SW480 (cell line): ENCODE measurements around the gene CNOT11.
"Not testable (repeated sequence)": the region's sequence is repeated elsewhere in the genome, so short reads cannot be mapped to it uniquely, and the experiment has no call there.

Experiments used
- DNase-seq: peaks from one replicate; pipeline ENCODE4 v3.0.0-alpha.2; 2016; ENCODE audit warnings: low spot score

CNOT11 gene

DNA sequence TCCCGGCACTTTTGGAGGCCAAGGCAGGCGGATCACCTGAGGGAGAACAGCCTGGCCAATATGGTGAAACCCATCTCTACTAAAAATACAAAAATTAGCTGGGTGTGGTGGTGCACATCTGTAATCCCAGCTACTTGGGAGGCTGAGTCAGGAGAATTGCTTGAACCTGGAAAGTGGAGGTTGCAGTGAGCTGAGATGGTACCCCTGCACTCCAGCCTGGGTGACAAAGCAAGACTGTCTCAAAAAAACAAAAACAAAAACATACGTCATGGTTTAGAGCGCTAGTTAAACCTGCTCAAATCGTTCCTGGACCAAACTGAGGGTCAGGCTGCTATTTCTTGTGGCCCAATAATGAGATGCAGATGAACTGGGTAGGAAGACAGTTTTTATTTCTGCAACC, 7.2 kb upstream of the CNOT11 start:
- DNase-seq: not testable (repeated sequence)

DNA sequence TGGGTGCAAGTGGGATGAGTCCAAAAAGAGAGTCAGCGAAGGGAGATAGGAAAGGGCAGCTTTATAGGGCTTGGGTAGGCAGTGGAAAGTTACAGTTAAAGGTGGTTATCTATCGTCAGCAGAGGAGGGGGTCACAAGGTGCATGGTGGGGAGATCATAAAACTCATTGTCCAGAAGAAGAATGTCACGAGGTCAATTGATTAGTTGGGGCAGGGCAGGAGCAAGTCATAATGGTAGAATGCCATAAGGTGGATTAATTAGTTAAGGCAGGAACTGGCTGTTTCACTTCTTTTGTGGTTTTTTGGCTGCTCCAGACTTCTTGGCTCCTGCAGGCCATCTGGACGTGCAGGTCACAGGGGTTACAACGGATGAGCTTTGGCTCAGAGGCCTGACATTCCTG, 3.9 kb upstream of the CNOT11 start:
- not testable (repeated sequence) for DNase-seq

DNA sequence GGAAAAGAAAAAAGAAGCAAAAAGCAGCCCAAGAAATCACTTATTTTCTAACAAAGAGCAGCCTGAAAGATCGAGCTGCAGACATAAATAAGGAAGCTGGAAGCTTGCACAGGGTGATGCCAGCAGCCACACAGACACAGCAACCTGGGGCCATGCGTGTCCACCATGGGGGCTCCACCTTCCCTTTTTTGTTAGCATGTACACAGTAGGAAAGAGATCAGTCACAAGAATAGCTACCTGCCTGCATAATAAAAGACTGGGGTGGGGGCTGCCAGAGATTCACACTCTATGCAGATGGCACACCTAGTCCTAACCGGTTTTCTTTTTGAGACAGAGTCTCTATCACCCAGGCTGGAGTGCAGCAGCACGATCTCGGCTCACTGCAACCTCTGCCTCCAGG, 2.9 kb upstream of the CNOT11 start:
- no peak for DNase-seq

DNA sequence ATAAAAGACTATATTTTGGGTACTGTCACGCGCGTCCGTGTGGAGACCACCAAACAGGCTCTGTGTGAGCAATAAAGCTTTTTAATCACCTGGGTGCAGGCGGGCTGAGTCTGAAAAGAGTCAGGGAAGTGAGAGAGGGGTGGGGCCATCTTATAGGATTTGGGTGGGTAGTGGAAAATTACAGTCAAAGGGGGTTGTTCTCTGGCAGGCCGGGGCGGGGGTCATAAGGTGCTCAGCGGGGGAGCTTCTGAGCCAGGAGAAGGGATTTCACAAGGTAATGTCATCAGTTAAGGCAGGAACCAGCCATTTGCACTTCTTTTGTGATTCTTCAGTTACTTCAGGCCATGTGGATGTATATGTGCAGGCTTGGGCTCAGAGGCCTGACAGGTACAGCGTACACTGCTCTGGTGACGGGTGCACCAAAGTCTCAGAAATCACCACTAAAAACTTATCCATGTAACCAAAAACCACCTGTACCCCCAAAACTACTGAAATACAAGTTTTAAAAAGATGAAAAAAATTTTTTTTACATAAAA, 1.4 kb upstream of the CNOT11 start:
- not testable (repeated sequence) for DNase-seq

DNA sequence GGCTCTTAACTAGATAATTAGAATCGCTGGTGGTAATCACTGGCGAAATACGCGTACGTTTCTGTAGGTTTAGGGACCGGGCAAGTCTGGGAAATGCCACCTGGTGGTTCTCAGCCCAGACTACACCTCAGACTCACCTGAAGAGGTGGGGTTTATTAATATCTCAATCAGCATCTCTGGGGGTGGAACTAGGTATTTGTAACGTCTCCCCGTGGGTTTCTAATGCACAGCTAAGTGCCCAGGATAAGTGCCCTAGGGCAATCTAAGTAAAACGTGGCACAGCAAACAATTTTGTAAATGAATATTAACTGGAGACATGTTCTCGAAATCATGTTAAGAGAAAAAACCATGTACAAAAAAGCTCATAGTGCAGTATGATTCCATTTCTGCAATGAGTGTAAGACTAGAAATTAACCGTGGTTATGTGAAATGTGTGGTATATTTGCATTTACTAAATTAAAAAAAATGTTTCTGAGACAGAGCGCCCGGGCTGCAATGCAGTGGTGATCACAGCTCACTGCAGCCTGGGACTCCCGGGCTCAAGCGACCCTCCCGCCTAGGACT, 760 bp upstream of the CNOT11 start:
- DNase-seq: peak; percentile 90

DNA sequence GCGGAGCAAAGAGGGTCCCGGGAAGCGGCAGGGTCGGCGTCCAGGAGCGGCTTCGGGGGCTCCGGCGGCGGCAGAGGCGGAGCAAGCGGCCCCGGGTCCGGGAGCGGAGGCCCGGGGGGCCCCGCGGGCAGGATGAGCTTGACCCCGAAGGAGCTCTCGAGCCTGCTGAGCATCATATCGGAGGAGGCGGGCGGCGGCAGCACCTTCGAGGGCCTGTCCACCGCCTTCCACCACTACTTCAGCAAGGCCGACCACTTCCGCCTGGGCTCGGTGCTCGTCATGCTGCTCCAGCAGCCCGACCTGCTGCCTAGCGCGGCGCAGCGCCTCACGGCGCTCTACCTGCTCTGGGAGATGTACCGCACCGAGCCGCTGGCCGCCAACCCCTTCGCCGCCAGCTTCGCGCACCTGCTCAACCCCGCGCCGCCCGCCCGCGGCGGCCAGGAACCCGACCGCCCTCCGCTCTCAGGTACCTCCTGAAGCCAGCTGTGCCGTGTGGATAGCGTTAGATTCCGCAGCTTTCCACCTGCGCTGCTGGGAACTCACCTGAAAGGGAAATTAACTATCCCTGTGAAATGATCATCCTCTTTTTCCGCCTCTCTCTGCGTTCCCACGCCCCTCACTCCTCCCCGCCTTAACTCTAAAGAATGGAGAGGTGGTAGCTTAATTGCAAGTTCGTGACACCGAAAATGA, 472 bp downstream of the CNOT11 start:
- DNase-seq: peak; percentile 75

DNA sequence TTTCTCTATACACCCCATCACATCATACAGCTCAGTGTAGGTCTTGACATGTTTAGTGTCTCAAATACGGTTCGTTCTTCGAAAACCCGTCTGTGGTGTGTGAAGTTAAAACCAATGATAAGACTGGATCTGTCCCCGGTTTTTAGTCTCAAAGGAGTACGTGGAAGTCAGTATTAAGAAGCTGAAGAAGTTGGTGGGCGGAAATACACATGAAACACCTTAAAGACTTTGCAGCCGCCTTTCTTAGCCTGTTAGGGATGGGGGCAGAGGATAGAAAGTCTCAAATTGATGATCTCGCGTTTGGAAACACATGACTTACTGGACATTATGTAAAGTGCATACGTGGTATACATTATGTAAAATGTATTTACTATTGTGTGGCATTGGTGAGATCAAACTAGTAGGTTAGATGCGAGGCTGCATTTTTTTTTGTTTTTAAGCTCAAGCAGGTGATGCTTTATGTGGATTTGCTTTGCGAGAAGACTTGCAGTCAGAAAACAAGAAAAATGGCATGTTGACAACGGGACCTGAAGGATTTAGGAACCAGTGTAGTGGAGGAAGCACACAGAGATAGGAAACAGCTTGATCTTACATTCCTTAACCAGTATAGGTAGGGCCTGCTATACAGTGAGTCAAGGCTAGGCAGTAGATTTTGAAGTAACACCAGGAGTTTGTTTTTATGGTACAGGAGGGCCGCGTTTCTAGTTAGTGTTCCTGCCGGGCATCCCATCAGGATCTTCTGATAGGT, 1.2 kb downstream of the CNOT11 start:
- no peak for DNase-seq

DNA sequence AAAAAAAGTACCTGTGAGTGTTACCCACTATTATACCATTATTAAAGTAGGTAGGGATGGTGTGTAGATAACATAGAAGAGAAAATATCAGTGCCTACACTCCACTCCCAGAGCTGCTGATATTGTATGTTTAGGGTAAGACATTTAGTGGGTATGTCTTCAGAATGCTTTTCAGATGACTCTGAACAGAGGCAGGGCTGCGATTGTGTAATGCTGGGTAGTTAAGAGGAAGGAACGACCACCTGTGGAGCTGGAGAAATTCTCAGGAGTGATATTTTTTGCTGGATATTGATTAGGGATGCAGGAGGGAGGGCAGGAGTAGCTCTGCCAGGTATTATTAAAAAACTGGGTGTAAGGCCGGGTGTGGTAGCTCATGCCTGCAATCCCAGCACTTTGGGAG, 2.8 kb downstream of the CNOT11 start:
- no peak for DNase-seq

DNA sequence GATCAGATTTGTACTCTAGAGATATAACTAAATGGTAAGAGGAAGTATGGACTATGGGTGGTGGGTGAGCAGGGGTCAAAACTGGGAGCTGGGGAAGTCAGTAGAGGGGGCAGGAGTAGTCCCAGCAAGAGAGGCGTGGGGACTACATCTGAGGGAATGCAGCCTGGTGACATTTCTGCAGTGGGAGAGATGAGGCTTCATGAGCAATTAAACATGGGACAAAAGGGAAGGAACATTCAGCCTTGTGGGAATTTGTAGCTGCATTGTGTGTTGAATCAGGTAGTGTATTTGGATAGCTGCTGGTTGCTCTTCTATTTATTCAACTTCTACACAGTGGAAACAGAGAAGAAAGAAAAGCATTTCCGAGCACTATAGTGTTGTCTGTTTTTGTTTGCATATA, 3.6 kb downstream of the CNOT11 start:
- DNase-seq: no peak

DNA sequence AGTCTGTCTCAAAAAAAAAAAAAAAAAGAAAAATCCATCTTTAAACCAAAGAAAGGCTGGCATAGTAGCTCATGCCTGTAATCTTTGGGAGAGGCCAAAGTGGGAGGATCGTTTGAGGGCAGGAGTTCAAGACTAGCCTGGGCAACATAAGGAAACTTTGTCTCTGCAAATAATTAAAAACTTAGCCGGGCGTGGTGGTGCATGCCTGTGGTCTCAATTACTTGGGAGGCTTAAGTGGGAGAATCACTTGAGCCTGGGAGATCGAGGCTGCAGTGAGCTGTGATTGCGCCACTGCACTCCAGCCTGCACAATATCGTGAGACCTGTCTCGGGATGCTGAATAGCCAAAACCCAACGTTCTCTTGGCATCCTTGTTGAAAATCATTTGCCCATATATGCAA, 6.1 kb downstream of the CNOT11 start:
- no peak for DNase-seq

DNA sequence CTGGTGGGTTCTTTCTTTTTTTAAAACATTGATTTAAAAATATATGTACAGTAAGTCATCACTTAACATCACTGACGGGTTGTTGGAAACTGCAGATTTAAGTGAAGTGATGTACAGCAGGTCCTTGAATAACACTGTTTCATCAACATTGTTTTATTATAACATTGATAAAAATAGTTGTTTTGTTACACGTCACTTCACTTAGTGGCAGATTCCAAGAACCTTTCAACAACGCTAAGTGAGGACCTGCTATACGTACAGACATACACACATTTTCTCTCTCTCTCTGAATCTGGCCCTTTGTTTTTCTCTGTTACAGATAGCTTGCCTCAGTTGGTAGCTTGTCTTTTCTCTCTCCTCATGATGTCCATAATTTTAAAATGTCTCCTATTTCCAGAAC, 9.5 kb downstream of the CNOT11 start:
- DNase-seq: no peak

DNA sequence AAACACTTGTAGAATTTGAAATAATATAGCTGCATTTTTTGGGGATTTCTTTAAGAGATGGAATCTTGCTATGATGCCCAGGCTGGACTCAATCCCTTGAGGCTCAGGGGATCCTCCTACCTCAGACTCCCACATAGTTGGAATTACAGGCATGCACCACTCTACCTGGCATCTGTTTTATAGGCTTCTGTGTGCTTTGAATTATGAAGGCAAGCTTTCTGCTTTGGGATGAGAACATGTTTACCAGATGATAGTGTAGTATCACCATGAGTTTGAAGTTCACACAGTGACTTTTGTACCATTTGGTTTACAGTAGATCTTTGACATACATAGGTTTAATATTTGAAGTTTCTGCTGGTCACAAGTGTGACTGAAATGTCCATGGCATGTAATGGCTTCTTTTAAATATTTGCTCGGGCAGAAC, 10.7 kb downstream of the CNOT11 start:
- DNase-seq: no peak

DNA sequence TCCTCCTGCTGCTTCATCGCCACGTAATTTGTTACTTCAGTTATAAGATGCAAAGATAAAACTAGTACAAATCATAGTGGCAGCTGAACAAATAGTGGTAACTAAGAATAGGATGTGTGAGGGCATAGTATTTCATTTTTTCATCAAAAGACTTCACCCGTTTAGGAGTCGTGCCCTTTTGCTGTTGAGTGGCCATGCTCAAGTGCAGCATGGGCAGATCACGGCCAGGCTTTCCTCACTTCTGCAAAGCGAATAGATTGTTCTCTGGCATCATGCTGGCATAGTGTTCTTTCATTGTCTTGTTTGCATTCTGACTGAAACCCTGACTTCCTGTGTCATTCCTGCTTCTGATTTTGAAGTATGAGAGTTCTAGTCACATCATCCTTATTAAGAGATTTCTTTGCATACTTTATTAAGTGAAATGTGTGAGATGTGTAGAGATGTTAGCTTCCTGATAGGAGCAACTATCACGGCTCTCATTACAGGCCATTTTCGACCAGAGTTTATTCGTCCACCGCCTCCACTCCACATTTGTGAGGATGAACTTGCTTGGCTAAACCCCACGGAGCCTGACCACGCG, 11.8 kb downstream of the CNOT11 start:
- no peak for DNase-seq

DNA sequence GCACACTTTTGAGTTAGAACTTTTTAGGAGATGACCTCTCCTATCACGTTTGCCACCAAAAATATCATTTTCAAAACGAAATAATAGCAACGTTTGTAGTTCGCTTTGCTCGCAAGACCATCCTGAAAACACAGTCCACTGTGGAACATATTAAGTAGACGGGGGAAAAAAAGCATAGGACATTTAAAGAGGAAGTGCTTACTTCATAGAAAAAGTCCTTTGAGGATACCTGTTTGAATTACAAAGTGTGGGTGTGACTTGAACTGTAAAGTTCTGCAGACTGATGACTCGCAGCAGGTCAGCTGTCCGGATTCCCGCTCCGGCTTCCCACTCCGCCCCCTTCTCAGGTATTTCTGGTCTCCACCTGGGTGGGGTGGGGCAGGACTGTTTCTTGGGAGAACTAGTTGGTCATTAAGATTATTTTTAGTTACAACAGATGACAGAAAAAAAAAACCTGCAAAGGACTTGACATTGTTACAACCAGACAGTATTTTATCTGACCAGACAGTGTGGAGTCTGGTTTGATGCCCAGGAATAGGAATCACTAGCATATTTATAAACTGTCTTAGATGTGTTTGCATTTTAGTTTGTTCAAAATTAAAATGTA, 13.3 kb downstream of the CNOT11 start:
- DNase-seq: peak; percentile 13

DNA sequence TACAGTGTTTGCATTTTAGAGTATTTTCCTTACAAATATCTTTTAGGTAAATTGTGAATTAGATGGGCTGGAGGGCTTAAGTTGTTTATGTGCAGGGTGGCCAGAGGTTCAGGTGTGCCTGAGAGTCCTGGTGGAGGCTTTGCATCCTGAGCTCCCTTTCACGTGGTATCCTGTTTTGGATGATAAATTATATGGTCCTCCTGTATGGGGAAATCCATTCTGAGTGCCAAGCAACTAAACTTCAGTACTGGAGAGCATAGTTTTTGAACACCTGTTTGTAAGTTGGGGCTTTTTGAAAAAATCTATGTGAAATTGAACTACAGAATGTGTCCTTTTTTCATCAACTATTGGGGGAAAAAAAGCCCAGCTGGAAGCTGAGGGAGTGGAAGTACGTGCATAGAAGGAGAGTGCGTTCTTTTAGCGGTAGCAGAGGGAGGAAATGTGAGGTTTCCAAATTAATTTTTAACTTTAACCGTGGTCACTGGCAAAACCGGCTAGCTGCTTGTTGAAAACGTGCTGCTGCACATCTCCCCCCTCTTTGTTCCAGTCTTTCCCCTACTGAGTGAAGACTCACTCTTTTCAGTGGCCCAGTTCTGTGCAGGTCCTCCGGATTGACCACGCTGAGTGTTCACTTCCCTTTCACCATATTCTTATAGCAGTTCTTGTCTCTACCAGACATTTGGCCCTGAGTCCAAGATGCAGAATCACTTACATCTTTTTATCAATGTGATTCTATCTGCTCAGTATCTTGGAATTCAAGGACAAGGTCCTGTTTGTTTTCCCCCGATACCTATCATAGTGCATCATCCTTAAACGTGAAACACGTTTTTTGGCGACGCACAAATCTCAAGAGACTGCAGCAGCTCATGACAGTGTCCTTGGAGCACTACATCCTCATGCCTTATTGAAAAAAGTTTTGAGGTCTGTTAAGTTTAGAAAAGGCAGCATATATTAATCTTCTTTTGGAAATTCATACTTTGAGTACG, 15.3 kb downstream of the CNOT11 start:
- no peak for DNase-seq

DNA sequence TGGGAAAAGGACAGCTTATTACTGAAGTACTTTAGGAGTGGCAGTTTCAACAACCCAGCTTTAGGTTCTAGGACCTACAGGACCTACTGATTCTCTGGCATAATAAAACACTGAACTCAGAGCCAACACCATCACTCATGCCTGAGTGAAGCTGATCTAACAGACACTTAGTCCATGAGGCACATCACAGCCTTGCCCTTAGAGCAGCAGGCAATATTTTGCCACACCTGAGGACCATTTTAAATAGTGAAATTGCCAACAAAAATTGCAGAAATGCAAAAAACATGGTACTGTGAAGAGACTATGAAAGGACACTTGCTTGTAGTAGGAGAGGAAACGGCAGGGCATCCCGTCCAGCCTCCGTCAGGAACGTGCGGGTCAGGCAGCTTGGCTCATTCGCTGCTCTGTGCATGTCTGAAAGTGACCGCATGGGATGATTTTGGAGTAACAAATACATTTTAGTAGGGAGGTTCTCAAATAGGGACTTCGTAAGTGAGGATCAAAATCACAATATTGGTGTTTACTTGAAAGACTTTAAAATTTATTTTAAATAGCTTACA, 18.1 kb downstream of the CNOT11 start:
- no peak for DNase-seq

DNA sequence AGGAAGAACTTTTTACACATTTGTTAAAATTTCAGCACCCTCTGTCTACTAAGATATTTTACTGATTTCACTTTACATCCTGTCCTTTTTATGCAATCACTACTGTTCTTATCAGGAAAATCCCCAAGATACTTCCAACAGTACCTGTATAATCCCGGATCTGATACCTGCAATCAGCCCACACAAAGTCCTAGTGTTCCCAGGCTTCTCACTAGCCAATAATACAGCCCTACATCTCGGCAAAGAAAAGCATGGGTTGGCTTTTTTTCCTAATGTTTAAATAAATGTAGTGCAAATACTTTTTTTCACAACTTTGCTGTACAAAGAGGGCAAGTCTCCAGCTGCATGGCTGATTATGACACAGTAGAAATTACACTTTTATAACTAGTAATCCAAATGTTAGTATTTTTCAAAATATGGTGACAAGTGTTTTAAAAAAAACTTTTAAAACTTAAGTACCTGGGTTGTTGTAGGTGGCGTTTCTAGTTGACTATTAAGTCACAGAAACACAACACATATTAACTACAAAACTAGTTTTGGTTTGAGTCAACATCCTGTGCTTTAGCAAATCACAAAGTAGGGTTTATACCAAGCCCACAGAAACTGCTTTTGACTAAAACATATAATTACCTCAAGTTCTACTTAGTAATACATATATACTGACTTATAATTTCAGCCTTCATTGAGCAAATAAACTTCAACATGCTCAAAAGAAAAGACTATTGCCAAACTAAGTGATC, 19.5 kb downstream of the CNOT11 start:
- no peak for DNase-seq

DNA sequence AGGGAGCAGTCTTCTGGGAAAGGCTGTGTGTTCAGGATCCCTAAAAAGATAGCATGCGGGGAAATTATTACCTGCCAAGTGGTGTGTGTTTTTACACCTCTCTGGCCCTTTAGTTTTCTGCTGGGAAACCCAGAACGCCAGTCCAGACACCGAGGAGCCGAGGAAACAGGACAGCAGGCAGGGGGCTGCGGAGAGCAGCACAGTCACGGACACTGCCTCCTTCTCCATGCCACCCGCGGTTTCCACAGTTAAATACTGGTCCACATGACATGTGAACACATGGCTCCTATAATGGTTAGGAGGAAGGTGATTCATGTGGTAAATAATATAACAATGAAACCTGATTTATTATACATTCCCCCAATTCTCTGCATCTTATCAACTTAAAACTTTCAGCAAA, 20.4 kb downstream of the CNOT11 start:
- no peak for DNase-seq

DNA sequence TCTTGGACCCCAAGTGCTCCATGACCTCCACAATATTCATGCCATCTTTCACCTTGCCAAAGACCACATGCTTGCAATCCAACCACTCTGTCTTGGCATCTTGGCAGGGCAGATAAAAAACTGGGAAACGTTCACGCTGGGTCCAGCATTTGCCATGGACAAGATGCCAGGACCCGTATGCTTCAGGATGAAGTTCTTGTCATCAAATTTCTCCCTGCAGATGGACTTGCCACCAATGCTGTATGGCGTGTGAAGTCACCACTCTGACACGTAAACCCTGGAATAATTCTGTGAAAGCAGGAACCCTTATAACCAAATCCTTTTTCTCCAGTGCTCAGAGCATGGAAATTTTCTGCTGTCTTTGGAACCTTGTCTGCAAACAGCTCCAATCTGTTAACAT, 21.5 kb downstream of the CNOT11 start:
- no peak for DNase-seq

DNA sequence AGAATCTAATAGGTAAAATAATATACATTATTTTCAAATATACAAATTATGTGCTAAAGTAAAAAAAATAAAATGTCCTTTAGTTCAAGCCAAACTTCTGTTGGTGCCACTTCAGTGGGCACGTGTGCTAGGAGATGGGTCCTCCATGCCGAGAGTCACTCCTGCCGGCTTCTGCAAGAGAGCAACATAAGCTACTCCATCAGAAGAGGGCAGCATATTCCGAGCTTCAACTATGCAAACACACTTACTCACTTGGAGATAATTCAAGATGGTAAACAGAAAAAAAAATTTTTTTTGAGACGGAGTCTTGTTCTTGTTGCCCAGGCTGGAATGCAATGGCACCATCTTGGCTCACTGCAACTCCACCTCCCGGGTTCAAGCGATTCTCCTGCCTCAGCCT, 24.4 kb downstream of the CNOT11 start:
- no peak for DNase-seq
